ENCODE data around the gene CCDC177. TPM values are rescaled to one million over a fixed set of nuclear protein-coding genes. Genes with fewer than 3 reads are reported as not detected.

Gene CCDC177
- total RNA-seq, 4 donors from 2014 or later = 0.22 TPM; not detected in 3

DNA sequence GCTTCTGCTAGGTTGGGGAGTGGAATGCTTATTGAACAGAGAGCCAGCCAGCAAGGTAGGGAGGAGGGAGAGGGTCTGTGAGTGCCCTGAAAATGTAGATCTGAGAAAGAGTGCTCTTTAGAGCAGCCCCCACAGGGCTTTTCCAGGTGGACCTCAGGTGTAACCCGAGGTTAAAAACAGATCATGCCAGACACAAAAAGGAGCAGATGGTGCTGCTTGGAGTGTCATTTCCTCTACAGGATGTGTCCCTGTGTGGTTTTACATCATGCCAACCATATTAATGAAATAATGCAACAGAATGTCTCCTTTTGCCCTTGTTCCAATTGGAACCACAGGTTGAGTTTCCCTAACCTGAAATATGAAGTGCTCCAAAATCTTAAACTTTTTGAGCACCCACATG lies 43.1 kb upstream of the CCDC177 start:
- Histone ChIP-seq H3K27ac (peak overlapping the region in 3 of 4 donors; percentile 59 to 100 (median 96)), H3K4me1 (peaks cover 56 to 100% (median 86%) of the 10 kb centered on the region in 3 donors), H3K36me3 (no peaks in the 10 kb centered on the region), H3K9me3 (no peaks in the 10 kb centered on the region), H3K4me3 (no peak overlapping the region), H3K27me3 (no peaks in the 10 kb centered on the region)
- intact Hi-C loops (cut with DNase I) = no loop called here
- TF ChIP-seq, protein P1, sequence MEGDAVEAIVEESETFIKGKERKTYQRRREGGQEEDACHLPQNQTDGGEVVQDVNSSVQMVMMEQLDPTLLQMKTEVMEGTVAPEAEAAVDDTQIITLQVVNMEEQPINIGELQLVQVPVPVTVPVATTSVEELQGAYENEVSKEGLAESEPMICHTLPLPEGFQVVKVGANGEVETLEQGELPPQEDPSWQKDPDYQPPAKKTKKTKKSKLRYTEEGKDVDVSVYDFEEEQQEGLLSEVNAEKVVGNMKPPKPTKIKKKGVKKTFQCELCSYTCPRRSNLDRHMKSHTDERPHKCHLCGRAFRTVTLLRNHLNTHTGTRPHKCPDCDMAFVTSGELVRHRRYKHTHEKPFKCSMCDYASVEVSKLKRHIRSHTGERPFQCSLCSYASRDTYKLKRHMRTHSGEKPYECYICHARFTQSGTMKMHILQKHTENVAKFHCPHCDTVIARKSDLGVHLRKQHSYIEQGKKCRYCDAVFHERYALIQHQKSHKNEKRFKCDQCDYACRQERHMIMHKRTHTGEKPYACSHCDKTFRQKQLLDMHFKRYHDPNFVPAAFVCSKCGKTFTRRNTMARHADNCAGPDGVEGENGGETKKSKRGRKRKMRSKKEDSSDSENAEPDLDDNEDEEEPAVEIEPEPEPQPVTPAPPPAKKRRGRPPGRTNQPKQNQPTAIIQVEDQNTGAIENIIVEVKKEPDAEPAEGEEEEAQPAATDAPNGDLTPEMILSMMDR (IDR thresholded peaks at IDR 0.05) = no peak
- no peak for TF ChIP-seq POLR2A (IDR thresholded peaks at IDR 0.05)
- DNase-seq = no peak
- 11 to 38% methylated on average over 1 of the region's 1 CpG for WGBS, 2 donors

DNA sequence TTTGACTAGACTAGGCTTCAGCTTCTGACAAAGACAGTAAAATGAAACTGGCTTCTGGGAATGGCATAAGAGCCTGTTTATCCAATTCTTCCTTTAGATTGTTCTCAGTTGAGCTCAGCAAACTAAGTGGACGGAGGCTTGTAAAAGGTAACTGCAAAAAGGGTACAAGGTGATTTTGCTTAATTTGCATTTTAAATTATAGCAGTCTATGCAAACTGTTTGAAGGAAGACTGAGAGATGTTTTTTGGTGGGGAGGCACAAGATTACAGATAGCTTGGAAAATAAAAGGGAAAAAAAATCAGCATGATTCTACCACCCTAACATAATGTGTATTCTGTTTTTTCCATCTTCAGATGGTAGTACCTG lies 41.7 kb upstream of the CCDC177 start:
- peak overlapping the region in 3 of 4 donors; percentile 23 to 81 (median 27) for H3K4me3 ChIP-seq
- no peak for TF ChIP-seq POLR2A (IDR thresholded peaks at IDR 0.05)
- H3K4me1 ChIP-seq = peaks cover 56 to 91% (median 76%) of the 10 kb centered on the region in 3 donors
- WGBS, 2 donors = 20 to 31% methylated on average over 1 of the region's 1 CpG
- H3K27ac ChIP-seq = peak overlapping the region; percentile 96 to 100 (median 99)
- intact Hi-C loops (cut with DNase I) = no loop called here
- H3K27me3 ChIP-seq = no peaks in the 10 kb centered on the region
- H3K9me3 ChIP-seq = no peaks in the 10 kb centered on the region
- H3K36me3 ChIP-seq = no peaks in the 10 kb centered on the region
- DNase-seq = no peak

DNA sequence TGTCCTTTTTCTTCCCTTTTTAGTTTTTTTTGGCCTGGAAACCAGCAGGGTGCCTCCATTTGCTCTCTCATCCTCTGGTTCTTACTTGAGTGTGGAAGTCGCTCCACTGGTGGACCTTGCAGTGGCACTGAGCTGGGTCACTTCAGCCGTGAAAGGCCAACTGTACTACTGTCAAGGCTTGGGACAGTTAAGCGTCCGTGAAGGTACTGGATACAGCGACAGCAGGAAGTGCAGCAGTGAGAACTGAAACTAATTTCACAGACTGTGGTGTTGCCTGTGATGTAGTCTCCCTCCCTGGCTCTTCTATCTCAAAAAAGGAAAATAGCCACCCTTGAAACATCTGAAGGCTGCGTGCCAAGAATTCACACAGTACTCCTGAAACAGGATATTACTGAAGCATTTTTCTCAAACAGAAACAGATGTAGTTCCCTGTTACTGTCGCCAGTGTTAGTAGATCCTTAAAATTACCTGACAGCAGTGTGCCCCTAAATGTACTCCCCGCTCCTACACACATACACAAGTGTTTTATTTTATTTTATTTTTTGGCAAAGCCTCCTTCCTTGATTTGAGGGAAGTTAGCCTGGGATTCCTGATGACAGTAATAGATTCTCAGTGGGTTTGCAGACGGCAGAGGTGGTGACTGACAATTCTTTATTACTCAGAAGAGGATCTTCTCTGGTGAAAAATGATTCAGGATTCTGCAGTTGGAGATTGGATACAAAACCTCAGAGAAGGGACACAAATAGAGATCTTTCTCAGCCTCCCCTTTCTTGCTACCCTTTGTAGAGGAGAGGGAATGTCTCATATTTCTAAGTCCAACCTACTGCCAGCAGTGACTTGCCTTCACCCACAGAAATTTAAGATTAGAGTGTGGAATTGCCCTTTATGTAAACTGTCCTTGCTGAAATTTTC lies 41.1 kb upstream of the CCDC177 start:
- WGBS, 2 donors = 8 to 9% methylated on average over 9 of the region's 9 CpGs
- Histone ChIP-seq H3K4me3 (peak overlapping the region; percentile 0 to 81 (median 25)), H3K9me3 (no peaks in the 10 kb centered on the region), H3K36me3 (no peaks in the 10 kb centered on the region), H3K27me3 (no peaks in the 10 kb centered on the region), H3K27ac (peak overlapping the region; percentile 96 to 100 (median 99)), H3K4me1 (peaks cover 55 to 89% (median 72%) of the 10 kb centered on the region in 3 donors)
- no peak for DNase-seq
- intact Hi-C loops (cut with DNase I) = no loop called here
- peak in 1 of 4 donors; percentile 51 for TF ChIP-seq POLR2A (IDR thresholded peaks at IDR 0.05)
- TF ChIP-seq, protein P1 (IDR thresholded peaks at IDR 0.05) = peak in 2 of 6 experiments; percentile 28 to 33

DNA sequence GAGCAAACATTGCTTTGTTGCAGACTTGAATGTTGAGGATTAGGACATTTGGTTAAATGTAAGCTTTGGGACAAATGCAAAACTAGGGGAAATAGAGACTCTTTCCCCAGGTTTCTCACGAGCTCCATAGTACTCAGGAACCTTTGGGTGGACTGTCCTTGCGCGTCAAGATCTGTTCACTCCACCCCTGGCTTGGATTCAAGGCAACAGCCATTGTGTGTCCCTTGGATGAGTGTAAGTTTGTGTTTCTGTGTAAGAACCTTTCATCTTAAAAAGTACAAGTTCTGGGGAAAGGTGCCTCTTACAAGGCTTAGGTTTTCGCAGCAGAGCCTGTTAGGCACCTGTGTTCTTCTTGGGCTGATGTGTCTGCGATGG lies 40.4 kb upstream of the CCDC177 start:
- H3K4me3 ChIP-seq = peak overlapping the region; percentile 0 to 81 (median 25)

DNA sequence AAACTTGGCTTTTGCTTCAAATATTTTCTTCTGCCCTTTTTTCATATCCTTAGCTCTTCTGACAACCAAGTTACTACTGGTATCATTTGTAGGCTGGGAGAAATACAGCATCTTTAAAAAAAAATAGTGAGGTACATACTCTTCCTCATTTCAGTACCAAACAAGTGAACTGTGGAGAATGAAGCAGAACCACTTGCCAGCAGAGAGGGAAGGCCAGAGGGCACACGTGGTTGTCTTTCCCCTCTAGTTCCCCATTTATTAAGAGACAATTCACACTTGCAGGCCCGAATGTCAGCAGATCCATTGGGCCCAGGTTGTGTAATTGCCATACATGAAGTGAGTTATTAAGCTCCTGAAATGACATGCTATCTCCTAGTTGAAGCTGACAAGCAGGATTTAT lies 39.9 kb upstream of the CCDC177 start:
- TF ChIP-seq POLR2A (IDR thresholded peaks at IDR 0.05) = peak in 2 of 4 donors; percentile 12 to 15
- TF ChIP-seq, protein P1 (IDR thresholded peaks at IDR 0.05) = no peak
- Histone ChIP-seq H3K4me3 (peak overlapping the region in 2 of 4 donors; percentile 27 to 81), H3K9me3 (no peaks in the 10 kb centered on the region), H3K4me1 (peaks cover 57 to 89% (median 70%) of the 10 kb centered on the region in 3 donors), H3K27me3 (no peaks in the 10 kb centered on the region), H3K36me3 (no peaks in the 10 kb centered on the region), H3K27ac (peak overlapping the region; percentile 96 to 100 (median 99))
- peak; percentile 22 for DNase-seq
- intact Hi-C loops (cut with DNase I) = no loop called here
- 4 to 9% methylated on average over 2 of the region's 2 CpGs for WGBS, 2 donors

More for the DNA sequence above, 40.4 kb upstream of the CCDC177 start:
- Histone ChIP-seq H3K9me3 (no peaks in the 10 kb centered on the region), H3K27me3 (no peaks in the 10 kb centered on the region), H3K4me1 (peaks cover 59 to 89% (median 72%) of the 10 kb centered on the region in 3 donors), H3K27ac (peak overlapping the region; percentile 96 to 100 (median 99)), H3K36me3 (no peaks in the 10 kb centered on the region)
- TF ChIP-seq POLR2A (IDR thresholded peaks at IDR 0.05) = no peak
- TF ChIP-seq, protein P1 (IDR thresholded peaks at IDR 0.05) = no peak
- no peak for DNase-seq
- WGBS, 2 donors = 33 to 47% methylated on average over 5 of the region's 5 CpGs
- intact Hi-C loops (cut with DNase I) = no loop called here

Data from esophagus squamous epithelium (tissue), 5 donors.